ENCODE results near the gene COL15A1.

The COL15A1 gene

GRCh38 chr9:98913705-98914104, 30.0 kb upstream of the COL15A1 start:
- in situ Hi-C loops (cut with HindIII; ENCODE audit: low sequenced_read_pairs): no loop called here

GRCh38 chr9:98915599-98915998, 28.1 kb upstream of the COL15A1 start:
- in situ Hi-C loops (cut with HindIII; ENCODE audit: low sequenced_read_pairs): no loop called here

- in situ Hi-C loops (cut with HindIII; ENCODE audit: low sequenced_read_pairs): no loop called here
Observed at GRCh38 chr9:98916660-98917059, 27.0 kb upstream of the COL15A1 start.

- in situ Hi-C loops (cut with HindIII; ENCODE audit: low sequenced_read_pairs): no loop called here
Observed at GRCh38 chr9:98917746-98918487, 25.8 kb upstream of the COL15A1 start.

- in situ Hi-C loops (cut with HindIII; ENCODE audit: low sequenced_read_pairs): no loop called here
Observed at GRCh38 chr9:98921732-98922131, 22.0 kb upstream of the COL15A1 start.

- in situ Hi-C loops (cut with HindIII; ENCODE audit: low sequenced_read_pairs): no loop called here
Observed at GRCh38 chr9:98922721-98923435, 20.8 kb upstream of the COL15A1 start.

GRCh38 chr9:98923451-98924123, 20.1 kb upstream of the COL15A1 start:
- in situ Hi-C loops (cut with HindIII; ENCODE audit: low sequenced_read_pairs): no loop called here

- in situ Hi-C loops (cut with HindIII; ENCODE audit: low sequenced_read_pairs): no loop called here
Observed at GRCh38 chr9:98924946-98925820, 18.5 kb upstream of the COL15A1 start.

- in situ Hi-C loops (cut with HindIII; ENCODE audit: low sequenced_read_pairs): no loop called here
Observed at GRCh38 chr9:98925956-98926355, 17.8 kb upstream of the COL15A1 start.

- in situ Hi-C loops (cut with HindIII; ENCODE audit: low sequenced_read_pairs): no loop called here
Observed at GRCh38 chr9:98927724-98928123, 16.0 kb upstream of the COL15A1 start.

- in situ Hi-C loops (cut with HindIII; ENCODE audit: low sequenced_read_pairs): no loop called here
Observed at GRCh38 chr9:98929071-98929470, 14.6 kb upstream of the COL15A1 start.

- in situ Hi-C loops (cut with HindIII; ENCODE audit: low sequenced_read_pairs): no loop called here
Observed at GRCh38 chr9:98929895-98930341, 13.8 kb upstream of the COL15A1 start.

GRCh38 chr9:98930792-98931191, 12.9 kb upstream of the COL15A1 start:
- in situ Hi-C loops (cut with HindIII; ENCODE audit: low sequenced_read_pairs): no loop called here

- in situ Hi-C loops (cut with HindIII; ENCODE audit: low sequenced_read_pairs): no loop called here
Observed at GRCh38 chr9:98931600-98932389, 11.9 kb upstream of the COL15A1 start.

GRCh38 chr9:98933185-98933584, 10.5 kb upstream of the COL15A1 start:
- in situ Hi-C loops (cut with HindIII; ENCODE audit: low sequenced_read_pairs): no loop called here

GRCh38 chr9:98933890-98934289, 9.8 kb upstream of the COL15A1 start:
- in situ Hi-C loops (cut with HindIII; ENCODE audit: low sequenced_read_pairs): no loop called here

GRCh38 chr9:98935071-98935505, 8.6 kb upstream of the COL15A1 start:
- in situ Hi-C loops (cut with HindIII; ENCODE audit: low sequenced_read_pairs): no loop called here

- in situ Hi-C loops (cut with HindIII; ENCODE audit: low sequenced_read_pairs): no loop called here
Observed at GRCh38 chr9:98940276-98940675, 3.4 kb upstream of the COL15A1 start.

- in situ Hi-C loops (cut with HindIII; ENCODE audit: low sequenced_read_pairs): no loop called here
Observed at GRCh38 chr9:98941946-98942523, 1.7 kb upstream of the COL15A1 start.

Data from endothelial cell of hepatic sinusoid (primary cell).